NCI-H2227 (cell line): ENCODE data around the gene AKAP8.
"Not testable (repeated sequence)": the region's sequence is repeated elsewhere in the genome, so short reads cannot be mapped to it uniquely, and the experiment has no call there.

Experiments
- DNase-seq: peaks from one replicate; lab custom pipeline; 2025; ENCODE audit not compliant: unreplicated experiment; lab: John Stamatoyannopoulos, UW

Gene AKAP8

GRCh38 chr19:15404097-15404779 lies 24.7 kb upstream of the AKAP8 start:
- peak; percentile 11 for DNase-seq

DNA sequence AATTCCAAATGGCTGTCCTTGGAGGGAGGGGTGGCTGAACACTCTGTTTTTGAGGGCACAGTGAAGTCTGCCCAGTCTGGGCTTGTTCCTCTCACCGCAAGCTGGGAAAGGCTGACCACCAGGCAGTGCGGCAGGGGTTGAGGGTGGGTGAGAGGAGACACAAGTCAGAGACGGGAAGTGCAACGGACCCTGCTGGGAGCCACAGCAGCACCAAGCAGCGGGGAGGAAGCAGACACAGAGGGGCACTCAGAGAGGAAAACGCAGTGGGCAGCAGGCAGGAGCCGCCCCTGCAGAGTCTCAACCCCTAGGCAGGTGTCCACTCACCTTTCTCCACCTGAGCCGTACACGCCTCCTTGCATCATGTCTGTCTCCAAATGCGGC lies 23.6 kb upstream of the AKAP8 start:
- DNase-seq, result no peak

- no peak for DNase-seq
Measured at GRCh38 chr19:15402411-15403150, 23.0 kb upstream of the AKAP8 start.

DNA sequence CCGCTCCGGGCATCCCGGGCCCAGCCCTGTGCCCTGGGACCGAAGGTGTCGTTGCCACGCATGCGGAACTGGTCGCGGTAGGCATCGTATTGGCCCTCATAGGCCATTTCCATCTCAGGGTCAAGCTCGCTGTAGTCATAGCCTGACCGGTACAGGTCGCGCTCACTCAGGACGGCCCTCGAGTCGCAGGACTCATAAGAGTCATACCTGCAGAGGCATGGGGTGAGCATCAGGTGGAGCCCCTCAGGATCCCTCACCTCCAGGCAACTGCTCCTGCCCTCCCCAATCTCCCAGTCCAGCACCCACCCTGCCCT lies 21.8 kb upstream of the AKAP8 start:
- no peak for DNase-seq

GRCh38 chr19:15400521-15401396 lies 21.2 kb upstream of the AKAP8 start:
- DNase-seq, result no peak

GRCh38 chr19:15399635-15400034 lies 20.0 kb upstream of the AKAP8 start:
- DNase-seq, result no peak

GRCh38 chr19:15399234-15399515 lies 19.6 kb upstream of the AKAP8 start:
- DNase-seq, result no peak

DNA sequence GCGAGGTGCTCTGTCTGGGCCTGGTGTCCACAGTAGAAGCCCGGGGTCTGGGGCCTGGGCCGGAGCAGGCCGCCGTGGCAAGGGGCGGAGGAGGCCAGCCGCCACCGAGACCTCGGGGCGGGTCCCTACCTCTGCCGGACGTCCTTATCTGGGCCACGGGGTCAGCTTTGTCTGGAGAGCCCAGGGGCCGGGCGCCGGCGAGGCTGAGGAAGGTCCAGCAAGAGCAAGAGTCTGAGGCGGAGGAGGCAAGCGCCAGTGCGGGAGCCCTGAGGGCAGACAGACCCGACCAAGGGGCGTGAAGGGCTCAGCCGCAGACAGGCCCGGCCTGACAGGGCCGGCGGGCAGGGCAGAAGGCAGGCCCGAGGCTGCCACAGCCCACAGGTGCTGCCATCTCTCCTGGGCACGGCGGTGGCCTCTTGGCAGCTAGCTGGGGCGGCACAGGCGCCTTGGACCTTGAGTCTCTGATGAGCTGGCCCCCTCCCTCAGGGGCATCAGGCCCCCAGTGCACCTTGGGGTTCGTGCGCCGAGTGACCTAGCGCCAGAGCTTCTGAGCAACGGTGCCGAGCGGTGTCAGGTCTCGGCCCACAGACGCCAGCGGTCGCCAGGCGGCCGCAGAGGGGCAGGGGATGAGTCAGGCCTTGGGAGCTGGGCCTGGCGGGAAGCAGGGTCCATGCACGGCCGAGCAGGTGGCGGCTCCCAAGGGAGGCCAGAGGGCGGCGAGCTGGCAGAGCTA lies 19.1 kb upstream of the AKAP8 start:
- no peak for DNase-seq

GRCh38 chr19:15397782-15398181 lies 18.2 kb upstream of the AKAP8 start:
- no peak for DNase-seq

GRCh38 chr19:15397236-15397635 lies 17.6 kb upstream of the AKAP8 start:
- no peak for DNase-seq

DNA sequence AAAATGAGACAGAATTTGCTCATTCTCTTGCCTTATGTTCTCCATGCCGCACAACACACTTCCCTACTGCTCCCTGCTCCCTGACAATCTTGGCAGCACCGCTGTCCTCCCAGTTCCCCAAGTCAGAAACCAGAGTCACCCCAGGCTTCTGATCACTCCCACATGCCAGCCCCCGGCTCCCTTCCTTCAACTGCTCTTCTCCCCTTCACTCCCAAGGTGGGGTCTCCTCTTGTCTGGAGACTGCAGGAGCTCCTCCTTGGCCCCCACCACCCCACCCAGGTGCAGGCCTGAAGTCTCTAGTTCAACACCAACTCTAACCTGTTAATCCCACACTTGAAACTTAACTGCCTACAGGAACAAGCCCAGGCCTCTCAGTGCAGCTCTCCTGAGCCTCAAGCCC lies 16.8 kb upstream of the AKAP8 start:
- DNase-seq, result no peak

DNA sequence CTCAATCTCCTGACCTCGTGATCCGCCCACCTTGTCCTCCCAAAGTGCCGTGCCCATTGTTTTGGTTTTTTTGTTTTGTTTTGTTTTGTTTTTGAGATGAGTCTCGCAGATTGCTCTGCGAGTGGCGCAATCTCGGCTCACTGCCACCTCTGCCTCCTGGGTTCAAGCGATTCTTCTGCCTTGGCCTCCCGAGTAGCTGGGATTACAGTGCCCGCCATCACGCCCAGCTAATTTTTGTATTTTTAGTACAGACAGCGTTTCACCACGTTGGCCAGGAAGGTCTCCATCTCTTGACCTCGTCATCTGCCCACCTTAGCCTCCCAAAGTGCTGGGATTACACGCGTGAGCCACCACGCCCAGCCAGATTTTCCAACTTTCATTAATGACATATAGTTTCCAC lies 15.7 kb upstream of the AKAP8 start:
- not testable (repeated sequence) for DNase-seq

DNA sequence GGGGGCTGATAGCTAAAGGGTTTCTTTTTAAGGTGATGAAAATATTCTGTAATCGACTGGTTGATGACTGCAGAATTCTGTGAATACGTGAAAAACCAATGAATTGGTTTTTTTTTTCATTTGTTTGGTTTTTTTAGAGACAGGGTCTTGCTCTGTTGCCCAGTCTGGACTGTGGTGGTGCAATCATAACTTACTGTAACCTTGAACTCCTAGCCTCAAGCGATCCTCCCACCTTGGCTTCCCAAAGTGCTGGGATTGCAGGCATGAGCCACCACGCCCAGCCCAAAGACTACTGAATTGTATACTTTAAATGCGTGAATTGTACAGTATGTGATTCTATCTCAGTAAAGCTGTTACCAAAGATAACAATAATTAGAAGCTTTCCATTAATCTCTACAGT lies 14.8 kb upstream of the AKAP8 start:
- no peak for DNase-seq

DNA sequence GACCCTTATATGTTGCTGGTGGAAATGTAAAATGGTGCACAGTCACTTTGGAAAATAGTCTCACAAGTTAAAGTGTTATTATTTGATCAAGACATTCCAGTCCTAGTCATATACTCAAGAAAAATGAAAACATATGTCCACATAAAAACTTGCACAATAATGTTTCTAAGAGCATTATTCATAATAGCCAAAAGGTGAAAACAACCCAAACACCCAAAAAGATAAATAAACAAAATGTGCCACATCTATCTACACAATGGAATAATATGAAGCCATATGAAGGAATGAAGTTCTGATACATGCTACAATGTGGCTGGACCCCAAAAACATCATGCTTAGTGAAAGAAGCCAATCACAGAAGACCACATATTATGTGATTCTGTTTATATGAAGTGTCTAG lies 14.4 kb upstream of the AKAP8 start:
- no peak for DNase-seq

GRCh38 chr19:15390814-15391213 lies 11.2 kb upstream of the AKAP8 start:
- no peak for DNase-seq

GRCh38 chr19:15381864-15382263 lies 2.3 kb upstream of the AKAP8 start:
- DNase-seq, result no peak

DNA sequence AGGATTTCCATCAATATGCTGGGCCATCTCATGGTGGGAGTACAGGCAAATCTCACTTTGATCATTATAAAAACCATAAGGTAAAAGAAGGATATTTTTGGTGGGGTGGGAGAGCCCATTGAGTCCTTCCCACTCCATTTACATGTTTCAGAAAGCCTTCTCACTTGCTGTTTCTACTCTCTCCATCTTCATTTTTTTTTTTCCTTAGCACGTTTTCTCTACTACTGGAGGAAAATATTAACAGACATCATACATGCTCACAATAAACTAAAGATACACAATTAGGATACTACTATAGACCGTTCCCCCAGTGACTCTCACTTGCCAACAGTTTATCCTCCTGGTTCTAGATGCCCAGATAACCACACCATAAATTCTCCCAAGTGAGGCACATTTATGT lies 1.8 kb upstream of the AKAP8 start:
- DNase-seq, result no peak

- peak; percentile 73 for DNase-seq
Measured at GRCh38 chr19:15379999-15380647, 536 bp upstream of the AKAP8 start.

DNA sequence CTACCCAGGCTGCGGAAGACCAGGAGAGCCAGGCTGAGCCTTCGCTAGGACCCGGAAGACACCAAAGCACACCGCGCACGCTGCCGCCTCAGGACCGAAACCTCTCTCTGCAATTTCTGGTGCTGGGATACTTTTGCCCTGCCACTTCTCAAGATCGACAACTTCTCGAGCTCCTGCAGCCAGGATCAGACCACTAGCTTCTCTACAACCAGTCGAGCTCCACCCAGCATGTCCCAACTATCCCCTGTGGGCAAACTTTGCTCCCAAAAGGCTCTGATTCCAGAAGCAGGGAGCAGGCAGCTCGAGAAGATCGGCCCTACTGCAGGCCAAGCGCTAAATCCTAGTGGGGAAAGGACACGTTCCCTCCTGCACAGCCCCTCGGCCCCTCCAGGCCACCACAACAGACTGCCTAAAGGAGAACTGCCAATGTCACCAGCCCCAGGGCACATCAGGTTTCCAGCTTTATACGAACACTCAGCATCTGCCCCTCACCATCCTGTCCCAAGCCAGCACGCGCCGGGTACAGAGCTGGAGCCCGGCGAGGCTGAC lies 979 bp downstream of the AKAP8 start:
- DNase-seq, result peak; percentile 36

DNA sequence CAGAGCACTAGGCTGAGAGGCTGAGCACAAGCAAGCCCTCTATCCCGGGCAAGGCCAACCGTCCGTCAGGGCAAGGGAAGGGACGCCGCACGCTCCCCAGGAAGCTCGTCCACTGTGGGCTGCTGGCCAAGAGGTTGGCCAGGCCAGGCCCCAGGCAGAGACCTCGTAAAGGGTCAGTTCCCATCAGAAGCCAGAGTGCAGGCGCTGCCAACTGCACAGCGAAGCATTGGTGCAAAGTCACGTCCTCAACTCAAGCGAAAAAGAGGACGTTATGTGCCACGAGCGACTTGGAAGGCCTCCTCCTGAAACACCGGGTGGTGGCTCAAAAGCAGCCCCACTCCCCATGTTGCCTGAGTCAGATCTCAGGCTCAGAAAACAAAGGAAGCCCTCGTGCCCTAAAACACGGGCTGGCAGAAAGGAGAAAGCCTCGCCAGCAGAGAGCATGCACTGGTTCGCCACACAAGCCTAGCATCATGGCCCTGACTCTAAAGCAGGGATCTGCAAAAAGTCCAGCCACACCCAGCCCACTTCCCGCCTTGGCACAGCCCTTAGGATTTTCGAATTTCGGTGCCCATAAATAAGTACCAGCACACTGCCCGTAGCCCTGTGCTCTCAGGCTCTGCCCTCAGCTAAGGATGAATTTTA lies 4.7 kb downstream of the AKAP8 start:
- DNase-seq, result no peak
